HepG2 (cell line): ENCODE measurements around the gene BTBD7. TPM values are rescaled to one million over a fixed set of nuclear protein-coding genes. Genes with fewer than 3 reads are reported as not detected.

Experiments
- BCL3 ChIP-seq: sonication (generic); formaldehyde crosslinking; IDR thresholded peaks from 2 replicates; pipeline ENCODE4 v1.5.1; 2020; ENCODE audit warnings: mild to moderate bottlenecking, missing genetic modification reagents, moderate library complexity
- HINFP ChIP-seq: sonication (generic); formaldehyde crosslinking; IDR thresholded peaks from 2 replicates; pipeline ENCODE4 v1.4.0; 2020; ENCODE audit warnings: low read depth, mild to moderate bottlenecking, missing genetic modification reagents
- MAF1 ChIP-seq: sonication (generic); formaldehyde crosslinking; IDR thresholded peaks from 2 replicates; pipeline ENCODE4 v1.5.0; 2020; ENCODE audit warnings: missing genetic modification reagents, borderline replicate concordance
- MIXL1 ChIP-seq: IDR thresholded peaks from 2 replicates; pipeline ENCODE4 v1.6.1; 2016
- RAD21 ChIP-seq: fragments of 450-650 bp; formaldehyde crosslinking; IDR thresholded peaks from 2 replicates; pipeline ENCODE4 v1.5.0; 2020; ENCODE audit warnings: mild to moderate bottlenecking
- SKIL ChIP-seq: sonication (generic); formaldehyde crosslinking; IDR thresholded peaks from 2 replicates; pipeline ENCODE4 v1.8.0; 2022; ENCODE audit warnings: missing genetic modification reagents, mild to moderate bottlenecking, moderate library complexity, borderline replicate concordance
- ZNF503 ChIP-seq: sonication (generic); formaldehyde crosslinking; IDR thresholded peaks from 2 replicates; pipeline ENCODE4 v1.4.0; 2020; ENCODE audit warnings: missing genetic modification reagents
- ZNF773 ChIP-seq: sonication (generic); formaldehyde crosslinking; IDR thresholded peaks from 2 replicates; pipeline ENCODE4 v1.4.0; 2020; ENCODE audit warnings: missing genetic modification reagents, borderline replicate concordance
- polyA plus RNA-seq, 8 experiments: library from polyadenylated mRNA; depleted of rRNA in 3 of 8; stranded (reverse) in 7 of 8; unstranded in 1 of 8; fragments of >200 nt; fragmentation: Illumina TruSeq in 4 of 8; extraction: Trizol in 4 of 8; gene quantifications; 2 replicates each; pipeline versions ENCODE4 v1.2.1 to v1.2.3, GENCODE V29; 2011 to 2016; ENCODE audit warnings: low read depth in 4 of 8, missing spikeins in 1 of 8, mixed read lengths in 1 of 8; ENCODE audit not compliant: insufficient read depth in 1 of 8
- total RNA-seq, 5 experiments: library from RNA; depleted of rRNA; stranded (reverse); fragments of >200 nt; fragmentation: Illumina TruSeq; extraction: Trizol; gene quantifications; 2 replicates each; pipeline ENCODE4 v1.2.3, GENCODE V29; 2016; ENCODE audit warnings: low read depth in 1 of 5

BTBD7 gene
- total and polyA plus RNA-seq, 2 of the 13 experiments (the other 11 are each of a cell fraction or from before 2014, with no cell fraction given) = 11.6 to 15.2 TPM

- TF ChIP-seq SKIL (CRISPR knock-in tag) = no peak
- TF ChIP-seq BCL3 = no peak
- TF ChIP-seq ZNF773 (CRISPR knock-in tag) = no peak
- TF ChIP-seq RAD21 (CRISPR knock-in tag) = no peak
- 0 out of 2 replicates have a peak, but pooled peaks have one; percentile 0 for TF ChIP-seq MAF1 (CRISPR knock-in tag)
- TF ChIP-seq MIXL1 (CRISPR knock-in tag) = no peak
- no peak for TF ChIP-seq HINFP (CRISPR knock-in tag)
- no peak for TF ChIP-seq ZNF503
Measured at GRCh38 chr14:93333631-93334103, 831 bp upstream of the BTBD7 start (continued).
